Stimulated activated CD4-positive, alpha-beta T cell treated with anti-CD3 and anti-CD28 coated beads, Interleukin-2, amount 100 ng/mL, for 4 hours (primary cell): ENCODE measurements around the gene MXD1.

Source experiments
- DNase-seq: peaks from one replicate; pipeline ENCODE4 v3.0.0-alpha.2; 2020; ENCODE audit warnings: low read depth

The MXD1 gene

DNA sequence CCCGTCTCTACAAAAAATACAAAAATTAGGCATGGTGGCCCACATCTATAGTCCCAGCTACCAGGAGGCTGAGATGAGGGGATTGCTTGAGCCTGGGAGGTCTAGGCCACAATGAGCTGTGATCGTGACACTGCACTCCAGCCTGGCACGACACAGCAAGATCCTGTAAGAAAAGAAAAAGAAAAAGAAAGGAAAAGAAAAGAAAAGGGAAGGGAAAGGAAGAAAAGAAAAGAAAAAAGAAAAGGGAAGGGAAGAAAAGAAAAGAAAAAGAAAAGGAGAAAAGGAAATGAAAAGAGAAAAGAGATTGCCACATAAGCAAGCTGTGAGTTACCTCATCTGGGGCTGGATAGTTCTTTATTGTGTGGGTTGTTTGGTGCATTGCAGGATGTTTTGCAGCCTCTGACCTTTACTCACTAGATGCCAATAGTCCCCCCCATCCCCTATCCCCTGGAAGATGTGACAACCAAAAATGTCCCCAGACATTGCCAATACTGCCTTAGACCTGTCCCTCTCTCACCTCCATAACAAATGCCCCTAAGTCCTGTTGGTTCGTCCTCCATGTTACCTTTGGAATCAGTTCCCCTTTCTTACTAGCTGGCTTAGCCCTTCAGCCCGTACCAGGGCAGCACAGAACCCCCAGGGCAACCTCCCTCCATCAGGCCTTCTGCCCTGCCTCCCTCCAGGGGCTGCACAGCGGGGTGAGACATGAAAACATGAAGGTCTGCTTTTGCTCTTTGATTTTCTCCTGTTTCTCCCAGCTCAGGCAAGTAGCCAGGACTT, 37.6 kb downstream of the MXD1 start:
- no peak for DNase-seq

DNA sequence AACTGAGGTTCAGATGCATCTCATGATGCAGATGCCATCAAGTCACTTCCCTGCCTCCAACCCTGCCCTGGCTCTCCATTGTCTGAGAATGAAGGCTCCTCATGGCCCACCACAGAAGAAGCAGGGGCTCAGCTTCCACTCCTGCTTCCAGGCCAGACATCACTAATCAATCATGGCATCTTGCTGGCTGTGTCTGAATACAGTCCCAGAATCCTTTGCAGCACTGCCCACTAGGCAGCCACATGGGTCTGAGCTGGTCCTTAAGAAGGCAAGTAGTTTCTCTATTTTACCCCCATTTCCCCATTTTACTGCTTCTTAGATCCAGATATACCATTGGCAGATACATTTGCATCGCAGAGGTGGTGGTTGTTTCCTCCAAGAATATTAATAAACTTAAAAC, 39.2 kb downstream of the MXD1 start:
- DNase-seq = no peak

DNA sequence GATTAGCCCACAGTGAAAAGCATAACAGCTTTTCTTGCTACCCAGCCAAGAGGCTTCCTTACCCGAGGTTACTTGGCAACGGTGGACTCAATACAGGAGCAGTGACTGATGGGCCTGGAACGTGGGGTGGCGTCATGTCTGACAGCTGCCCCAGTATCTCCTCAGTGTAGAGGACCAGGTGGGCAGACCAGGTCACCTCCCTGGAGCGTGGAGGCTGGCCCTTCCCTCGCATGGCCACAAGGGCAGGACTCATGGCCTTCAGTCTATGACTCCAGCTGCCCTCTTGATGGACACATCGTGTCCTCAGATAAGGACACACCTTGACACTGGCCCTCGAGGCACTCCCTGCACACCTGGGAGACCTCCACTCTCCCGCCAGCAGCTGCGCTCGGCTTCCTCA, 40.1 kb downstream of the MXD1 start:
- no peak for DNase-seq

DNA sequence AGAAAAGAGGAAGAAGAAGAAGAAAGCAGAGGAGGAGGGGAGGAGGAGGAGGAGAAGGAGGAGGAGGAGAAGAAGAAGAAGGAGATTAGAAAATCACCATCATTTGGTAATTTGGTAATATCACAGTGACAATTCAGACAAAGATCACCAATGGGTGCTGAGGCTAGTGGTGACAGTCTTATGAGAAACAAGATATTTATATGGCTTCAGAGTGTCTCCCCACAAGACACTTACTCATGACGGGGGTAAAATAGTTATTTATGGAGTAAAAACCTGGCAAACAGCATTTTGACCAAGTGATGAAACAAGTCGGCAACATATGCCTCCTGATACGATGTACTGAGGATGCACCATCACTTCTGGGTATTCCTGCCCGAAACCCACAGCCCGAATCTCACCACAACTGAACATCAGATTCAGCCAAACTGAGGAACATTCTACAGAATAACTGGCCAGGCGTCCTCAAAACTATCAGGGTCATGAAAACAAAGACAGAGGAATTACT, 41.6 kb downstream of the MXD1 start:
- no peak for DNase-seq

DNA sequence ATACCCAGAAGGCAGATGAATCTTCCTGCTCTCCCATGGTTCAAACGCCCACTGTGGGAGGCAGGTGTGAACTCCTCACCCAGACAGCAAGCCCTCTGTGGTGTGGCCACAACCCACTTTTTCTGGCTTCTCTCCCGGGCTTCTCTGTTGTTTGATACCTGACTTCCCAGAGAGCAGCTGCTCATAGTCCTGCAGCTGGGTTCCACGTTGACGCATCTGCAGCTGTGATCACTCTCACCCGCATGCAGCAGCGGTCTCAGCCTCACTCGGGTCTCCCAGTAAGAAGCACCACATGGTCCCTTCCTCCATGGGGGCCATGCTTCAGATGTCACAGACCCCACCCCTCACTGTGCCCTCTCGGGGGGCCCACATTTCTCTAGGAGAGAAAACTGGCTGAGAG, 43.1 kb downstream of the MXD1 start:
- DNase-seq = no peak

DNA sequence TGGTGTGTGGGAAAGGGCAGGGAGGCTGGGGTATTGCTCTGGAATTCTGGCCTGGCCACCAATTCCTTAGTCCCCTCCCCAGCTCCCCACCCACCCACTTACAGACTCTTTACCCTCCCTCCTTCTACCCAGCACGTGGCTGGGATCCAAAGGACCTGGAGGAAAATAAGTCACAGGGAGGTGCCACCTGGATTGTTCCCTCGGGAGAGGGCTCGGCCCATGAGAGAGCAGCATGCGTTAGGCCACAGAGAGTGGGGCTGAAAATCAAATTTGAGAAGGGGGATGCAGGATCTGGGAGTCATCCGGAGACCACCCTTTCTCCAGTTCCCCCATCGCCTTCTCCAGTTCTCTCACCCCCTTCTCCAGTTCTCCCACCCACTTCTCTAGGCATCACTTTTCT, 43.6 kb downstream of the MXD1 start:
- DNase-seq = no peak

DNA sequence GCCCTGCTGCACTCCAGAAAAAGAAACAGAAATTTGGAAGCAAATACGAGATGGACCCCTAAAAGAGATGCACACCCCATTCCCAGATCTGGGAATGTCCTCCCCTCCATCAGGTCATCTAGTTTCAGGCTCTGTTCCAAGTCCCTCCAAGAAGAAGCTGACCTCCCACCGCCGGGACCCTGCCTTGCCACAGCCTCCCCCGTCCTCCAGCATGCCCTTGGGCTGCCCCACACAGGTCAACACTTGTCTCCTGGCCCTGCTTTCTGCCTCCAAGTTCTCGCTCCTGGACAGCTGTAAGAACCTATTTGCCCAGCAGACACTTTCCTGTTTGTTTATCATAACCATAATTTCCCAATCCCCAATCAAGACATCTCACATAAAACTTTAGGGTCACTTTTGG, 44.5 kb downstream of the MXD1 start:
- DNase-seq = no peak

DNA sequence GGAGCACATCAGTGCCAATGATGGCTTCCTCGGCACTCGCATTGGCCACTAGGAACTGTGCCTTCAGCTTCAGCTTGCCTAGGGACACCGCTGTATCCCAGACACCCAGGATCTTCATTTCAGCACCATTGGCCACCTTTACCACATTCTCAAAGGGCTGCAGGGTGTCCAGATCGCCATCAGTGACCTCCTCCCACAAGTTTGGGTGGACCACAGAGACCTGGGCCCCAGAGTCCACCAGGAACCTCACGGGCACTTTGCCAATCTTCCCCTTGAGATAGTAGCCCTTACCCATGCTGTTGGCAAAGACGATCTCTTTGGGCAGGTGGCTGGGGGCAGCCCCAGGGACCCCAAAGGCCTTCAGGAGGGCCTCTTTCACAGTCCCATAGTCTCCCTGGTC, 45.9 kb downstream of the MXD1 start:
- DNase-seq = no peak

DNA sequence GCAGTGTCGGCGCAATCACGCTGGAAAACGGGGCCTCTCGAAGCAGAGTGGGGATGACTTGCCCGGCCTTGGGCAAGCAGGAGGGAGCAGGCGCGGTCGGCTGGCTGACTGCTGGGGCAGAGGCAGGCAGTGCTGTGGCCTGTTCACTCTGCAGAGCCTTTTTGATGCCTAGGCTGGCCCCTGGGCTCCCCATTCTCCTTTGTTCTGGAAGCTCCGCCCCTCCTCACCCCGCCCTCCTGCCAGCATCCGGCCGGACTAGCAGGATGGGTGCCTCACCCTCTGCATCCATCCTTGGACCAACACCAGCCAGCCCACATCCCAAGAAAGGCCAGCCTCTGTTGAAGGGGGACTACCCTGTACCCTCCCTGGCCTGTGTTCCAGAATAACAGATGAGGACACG, 46.6 kb downstream of the MXD1 start, which contains the start of gene ASPRV1:
TSS of gene ASPRV1 (minus strand) at position 136 of the 400 bp plus-strand sequence. CDS start 195 bp downstream, outside the sequence.
- DNase-seq = no peak

DNA sequence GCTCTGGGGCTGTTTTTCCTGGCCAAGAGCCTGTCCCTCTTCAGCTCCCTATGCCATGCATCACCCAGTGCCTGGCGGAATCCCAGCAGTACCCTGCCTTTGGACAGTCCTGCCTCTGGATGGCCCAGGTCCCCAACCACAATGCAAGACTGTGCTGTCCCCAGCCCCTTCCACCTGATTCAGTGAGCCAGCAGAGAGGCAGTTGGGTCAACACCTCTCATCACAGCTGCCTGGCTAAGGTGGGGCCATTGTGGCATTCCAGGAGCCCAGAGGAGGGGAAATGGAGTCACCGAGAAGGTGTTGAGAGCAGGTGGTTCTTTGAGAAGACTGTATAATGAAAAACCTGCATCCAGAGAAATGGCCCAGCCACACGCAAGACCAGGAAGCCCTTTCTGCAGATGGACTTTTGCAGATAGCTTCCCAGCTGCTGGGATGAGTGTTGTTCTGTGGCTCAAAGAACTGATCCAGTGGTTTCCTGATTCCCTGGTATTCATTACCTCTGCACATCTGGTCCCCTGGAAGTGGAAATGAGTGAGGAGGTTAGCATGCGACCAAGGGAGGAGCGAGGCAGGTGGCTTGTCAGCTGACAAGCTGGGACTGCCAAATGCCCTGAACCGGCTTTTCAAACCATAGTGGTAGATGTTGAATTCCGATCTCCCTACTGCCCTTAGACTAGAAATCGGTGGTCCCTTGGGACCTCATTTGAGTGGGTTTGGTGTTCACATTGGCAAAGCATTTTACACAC, 48.2 kb downstream of the MXD1 start:
- DNase-seq = no peak

DNA sequence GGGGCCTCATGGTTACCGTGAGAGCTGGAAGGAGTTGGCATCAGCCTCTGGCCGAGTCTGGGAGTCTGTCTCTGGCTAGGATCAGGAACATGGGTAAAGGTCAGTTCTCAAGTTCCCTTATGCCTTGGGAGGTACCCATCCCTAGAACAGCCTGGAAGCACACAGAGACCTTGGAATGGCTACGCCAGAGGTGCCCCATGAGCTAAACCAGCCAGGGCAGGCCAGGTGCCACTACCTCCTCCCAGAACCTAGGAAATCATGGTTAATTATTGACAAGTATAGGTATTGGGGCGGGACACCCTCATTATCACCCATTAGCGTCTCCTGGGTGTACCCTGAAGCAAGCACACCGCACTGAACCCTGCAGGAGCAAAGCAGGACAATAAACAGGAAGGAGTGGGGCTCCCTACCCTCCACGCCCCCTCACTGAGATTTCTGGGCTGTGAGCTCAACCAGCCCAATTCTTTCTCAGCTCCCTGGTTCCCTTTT, 49.5 kb downstream of the MXD1 start:
- no peak for DNase-seq

DNA sequence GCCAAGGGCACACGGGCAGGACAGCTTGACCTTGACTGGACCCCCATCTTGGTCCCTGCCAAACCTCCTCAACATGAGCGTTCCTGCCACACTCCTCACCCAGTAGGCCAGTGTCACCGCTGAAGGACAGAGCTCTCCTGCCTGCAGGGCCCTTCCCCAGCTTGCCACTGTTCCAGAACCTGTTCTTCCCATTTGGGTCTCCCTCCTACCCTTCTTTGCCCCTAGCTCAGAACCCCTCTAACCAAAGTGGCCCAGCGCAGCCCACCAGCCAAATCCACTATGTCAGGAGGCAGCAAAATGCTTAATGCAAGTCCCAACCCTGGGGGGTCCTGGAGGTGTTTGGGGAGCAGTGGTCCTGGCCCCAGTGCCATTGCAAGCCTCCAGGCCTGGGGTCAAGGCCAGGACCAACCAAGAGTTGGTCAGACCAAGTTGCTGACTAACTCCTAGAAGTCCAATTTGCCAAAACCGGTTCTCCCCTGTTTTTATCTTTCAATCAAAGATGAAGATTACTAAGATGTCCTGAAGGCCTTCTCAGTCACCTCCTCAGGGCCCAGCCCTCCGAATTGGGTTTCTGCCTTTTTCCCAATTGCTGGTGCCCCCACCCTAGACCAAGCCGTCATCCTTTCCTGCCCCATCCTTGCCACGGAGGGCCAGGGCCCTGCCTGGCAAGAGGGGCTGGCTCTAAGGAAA, 51.0 kb downstream of the MXD1 start:
- no peak for DNase-seq

DNA sequence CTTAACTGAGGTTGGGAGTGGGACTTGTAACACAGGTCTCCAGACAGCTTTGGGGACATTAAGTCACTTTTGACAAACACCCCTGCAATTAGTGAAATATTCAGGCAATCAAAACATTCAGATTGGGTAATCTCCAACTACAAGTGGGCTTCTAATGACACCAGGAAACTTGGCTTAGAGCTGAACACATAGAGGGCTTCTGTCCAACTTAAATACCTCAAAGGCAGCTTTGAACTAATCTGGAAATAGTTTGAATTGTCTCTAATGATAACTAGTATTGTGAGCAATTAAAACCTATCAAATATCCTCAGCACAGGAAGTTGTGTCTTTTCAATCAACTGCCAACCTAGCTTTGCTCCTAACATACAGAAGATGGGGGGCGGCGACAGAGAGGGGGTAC, 51.6 kb downstream of the MXD1 start:
- DNase-seq = no peak

DNA sequence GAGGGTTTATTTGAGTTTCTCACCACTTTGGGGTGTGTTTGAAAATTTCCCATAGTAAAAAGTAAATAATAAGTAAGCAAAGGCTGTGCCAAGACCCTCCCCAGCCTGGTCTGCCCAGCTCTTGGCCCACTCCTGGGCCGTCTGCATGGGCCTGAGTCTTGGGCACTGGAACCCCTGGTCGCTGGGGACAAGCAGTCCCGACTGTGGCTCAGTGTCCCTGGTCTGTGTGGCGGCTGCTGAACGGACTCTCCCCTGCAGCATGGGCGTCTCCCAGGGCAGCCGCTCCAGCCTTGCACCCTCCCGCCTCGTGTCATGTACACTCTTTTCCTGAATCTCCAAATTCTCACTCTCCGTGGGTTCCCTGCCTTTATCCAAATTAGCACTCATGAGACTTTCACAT, 53.7 kb downstream of the MXD1 start:
- no peak for DNase-seq

DNA sequence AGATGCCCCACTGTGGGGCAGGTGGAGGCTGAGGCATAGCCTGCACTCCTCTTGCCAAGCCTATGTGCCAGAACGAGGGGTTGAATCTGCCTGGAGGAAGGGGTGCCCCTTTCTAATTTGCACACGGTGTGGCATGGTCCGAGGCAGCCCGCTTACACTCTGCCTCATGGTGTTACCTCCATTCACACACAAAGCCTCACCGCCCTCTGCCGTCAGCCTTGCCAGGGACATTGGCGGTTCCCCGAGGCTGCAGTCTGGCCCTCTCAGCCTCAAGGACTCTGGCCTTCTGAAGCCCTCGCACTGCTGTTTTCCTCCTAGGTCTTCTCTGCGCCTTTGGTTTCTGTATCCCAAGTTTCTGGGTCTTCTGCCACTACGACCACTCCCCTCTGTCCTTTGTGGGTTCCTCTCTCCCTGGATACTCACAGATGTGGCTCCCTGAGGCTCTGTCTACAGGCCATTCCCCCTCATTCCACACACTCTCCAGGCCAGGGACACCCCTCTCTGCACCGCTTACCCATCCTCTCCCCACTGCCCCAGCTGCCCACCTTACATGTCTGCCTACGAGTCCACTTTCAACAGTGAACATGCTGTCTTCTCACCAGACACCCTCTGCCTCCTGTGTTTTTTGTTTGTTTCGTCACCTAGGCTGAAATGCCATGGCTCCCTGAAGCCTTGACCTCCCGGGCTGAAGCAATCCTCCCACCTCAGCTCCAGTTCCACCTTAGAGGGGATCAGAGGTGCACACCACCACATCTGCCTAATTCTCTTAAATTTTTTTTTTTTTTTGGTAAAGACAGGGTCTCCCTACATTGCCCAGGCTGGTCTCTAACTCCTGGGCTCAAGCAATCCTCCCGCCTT, 54.4 kb downstream of the MXD1 start:
- no peak for DNase-seq

DNA sequence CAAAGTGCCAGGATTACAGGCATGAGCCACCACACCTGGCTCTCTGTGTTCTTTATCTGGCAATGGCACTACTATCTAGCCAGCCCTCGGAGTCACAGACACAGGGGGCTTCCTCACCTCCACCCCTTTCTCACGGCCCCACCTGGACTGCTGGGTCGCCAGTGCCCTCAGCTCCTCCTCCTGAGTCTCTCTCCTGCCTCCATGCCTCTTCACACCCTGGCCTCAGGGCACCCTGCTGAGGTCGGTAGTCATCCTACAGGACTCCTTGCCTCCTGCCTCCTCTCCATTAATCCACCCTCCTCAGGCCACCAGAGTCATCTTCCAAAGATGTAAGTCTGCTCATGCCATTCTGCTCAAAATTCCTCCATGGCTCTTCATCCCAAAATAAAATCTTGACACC, 55.1 kb downstream of the MXD1 start:
- no peak for DNase-seq

DNA sequence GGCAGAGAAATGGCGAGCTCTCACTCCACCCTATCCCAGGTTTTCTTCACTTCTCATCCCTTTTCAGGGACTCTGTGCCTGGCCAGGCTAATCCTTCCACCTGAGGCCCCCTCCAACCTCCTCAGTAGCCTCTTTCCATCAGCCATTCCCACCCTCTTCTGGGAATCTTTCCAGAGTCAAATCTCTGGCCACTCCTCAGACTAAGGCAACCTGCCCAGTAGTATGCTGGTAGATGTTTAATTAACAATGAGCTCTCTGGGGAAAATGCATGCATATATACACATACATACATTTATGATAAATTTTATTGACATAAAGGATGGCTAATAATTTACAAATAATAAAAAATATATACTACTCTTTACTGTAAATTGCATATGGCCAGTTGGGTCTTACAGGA, 57.9 kb downstream of the MXD1 start:
- no peak for DNase-seq

DNA sequence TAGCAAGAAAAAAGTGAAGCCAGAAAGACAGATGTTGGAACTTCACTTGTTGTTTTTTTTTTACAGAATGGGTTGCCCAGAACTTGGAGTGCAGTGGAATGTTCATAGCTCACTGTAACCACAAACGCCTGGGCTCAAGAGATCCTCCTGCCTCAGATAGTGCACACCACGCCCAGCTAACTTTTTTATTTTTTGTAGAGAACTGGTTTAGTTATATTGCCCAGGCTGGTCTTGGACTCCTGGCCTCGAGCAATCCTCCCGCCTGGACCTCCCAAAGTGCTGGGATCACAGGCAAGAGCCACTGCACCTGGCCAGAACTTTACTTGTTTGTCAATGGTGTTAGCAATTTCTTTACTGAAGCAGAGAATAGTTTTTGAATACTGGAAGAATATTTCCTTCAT, 58.4 kb downstream of the MXD1 start:
- no peak for DNase-seq

DNA sequence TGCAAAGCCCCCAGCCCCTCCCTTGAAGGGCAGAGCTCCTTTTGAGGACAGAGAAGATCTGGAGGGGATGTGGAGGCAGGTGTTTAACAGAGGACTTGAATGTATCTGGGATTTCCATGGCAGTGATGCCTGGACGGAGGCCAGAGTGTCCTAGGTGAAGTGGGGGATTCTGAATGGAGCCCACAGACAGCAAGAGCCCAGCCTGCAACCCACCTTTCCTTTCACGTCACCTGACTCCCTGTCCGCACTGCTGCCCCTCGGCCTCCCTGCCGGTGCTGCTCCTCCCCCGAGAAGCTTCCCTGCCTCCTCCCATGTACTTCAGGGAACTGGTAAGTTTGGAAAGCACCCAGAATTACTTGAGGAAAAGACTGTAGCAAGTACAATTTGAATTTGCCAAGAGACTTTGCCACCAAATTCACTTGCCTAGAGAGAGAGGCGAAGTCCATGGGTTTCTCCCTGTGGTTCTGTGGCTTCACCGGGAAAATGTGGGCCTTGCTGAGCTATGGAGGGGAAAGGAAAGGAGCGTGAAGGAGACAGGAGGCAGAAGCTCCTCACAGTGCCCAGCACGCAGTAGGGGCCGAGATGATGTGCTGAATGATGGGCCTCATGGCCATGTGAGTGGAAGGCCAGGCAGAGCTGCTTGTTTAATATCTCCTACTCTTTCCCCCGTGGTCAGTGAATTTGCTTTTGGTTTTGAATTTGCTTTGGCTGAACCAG, 60.4 kb downstream of the MXD1 start:
- no peak for DNase-seq

DNA sequence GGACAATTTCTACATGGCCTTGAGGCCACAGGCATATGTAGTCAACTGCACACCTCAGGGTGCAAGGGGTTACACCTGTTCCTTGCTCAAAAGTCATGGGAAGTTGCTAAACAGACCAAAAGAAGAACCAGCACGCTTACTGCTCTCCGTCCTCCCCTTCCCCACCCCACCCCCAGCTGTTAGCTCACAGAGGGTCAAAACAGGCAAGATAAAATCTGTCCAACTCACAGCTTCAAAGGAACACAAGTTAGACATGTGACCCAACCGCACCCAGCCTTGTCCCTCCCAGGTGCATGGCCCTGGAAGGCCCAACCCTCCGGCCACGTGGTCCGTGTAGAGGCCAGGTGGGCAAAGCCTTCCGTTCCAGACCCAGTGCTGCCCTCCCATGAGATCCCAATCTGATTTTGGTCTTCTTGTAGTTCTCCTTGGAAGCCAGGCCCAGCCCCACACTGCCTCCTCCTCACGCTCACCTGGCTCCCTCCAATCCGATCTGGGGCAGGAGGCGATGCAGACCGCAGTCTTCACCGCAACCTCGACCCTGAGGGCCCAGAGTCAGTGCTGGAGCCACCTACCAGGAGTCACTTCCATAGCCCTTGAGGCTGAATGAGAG, 61.0 kb downstream of the MXD1 start:
- DNase-seq = no peak

DNA sequence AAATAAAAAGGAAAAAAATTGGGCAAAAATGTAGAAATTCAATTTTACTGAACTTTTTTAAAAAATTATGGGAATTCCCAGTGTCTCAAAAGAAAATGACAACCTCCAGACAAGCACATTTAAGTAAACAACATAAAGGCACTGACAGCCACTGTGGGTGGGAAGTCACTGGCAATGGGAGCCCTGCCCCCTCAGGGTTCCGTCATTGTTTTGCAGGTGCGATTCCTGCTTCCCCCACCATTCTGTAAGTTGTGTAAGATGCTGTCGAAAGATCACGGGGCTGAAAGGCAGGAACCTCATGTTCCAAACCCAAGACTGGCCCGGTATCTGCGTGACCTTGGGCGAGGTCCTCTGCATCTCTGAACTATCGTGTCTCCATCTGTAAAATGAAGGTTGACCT, 62.3 kb downstream of the MXD1 start:
- DNase-seq = no peak
